Measurements from ENCODE around the gene GPRC5A. TPM values are rescaled to one million over a fixed set of nuclear protein-coding genes. Genes with fewer than 3 reads are reported as not detected.

GPRC5A gene
- total and polyA plus RNA-seq, 2 experiments from 2014 or later, result 0.16 to 0.38 TPM

DNA sequence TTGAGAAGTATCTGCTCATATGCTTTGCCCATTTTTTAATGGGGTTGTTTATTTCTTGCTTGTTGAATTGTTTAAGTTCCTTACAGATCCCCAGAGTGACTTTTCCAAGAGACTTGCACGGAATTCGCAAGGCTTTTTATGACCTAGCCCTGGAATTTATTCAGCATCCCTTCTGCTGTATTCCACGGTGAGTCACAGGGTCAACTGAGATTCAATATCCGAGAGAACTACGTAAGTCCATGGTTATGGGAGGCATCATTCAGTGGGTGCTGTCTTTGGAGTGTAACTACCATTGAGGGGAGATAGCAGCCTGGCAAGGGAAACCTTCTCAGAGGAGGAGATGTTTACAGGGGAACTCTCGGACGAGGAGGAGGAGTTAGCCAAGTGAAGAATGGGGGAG lies 20.9 kb upstream of the GPRC5A start:
- Histone ChIP-seq H4K20me1 (replicated peaks; ENCODE audit: insufficient read depth) (no peaks in the 10 kb centered on the region), H3K27me3 (ENCODE audit: insufficient read depth) (no peaks in the 10 kb centered on the region), H3K4me3 (no peak overlapping the region), H3K36me3 (ENCODE audit: insufficient read depth) (no peaks in the 10 kb centered on the region), H3K9me2 (ENCODE audit: insufficient read depth) (no peaks in the 10 kb centered on the region), H2AFZ (no peak overlapping the region), H3F3A (replicated peaks; ENCODE audit: low read depth) (no peaks in the 10 kb centered on the region; the same call in 1 of the 2 replicates), H3K27ac (ENCODE audit: low read depth) (no peak overlapping the region), H3K4me2 (no peak overlapping the region), H3K79me2 (replicated peaks; ENCODE audit: insufficient read depth) (no peaks in the 10 kb centered on the region), H3K4me1 (ENCODE audit: insufficient read depth) (peaks cover 24% of the 10 kb centered on the region)
- Mint-ChIP-seq H3K4me1 (peaks cover 40% of the 10 kb centered on the region), H3K27ac (no peak overlapping the region), H3K27me3 (ENCODE audit: insufficient read depth, low read depth, poor library complexity) (peaks cover 10% of the 10 kb centered on the region), H3K36me3 (ENCODE audit: low read depth) (peaks cover 8% of the 10 kb centered on the region; the same call in 2 of the 3 replicates), H3K4me3 (no peak overlapping the region), H3K9me3 (no peaks in the 10 kb centered on the region)
- no peak for DNase-seq (ENCODE audit: low spot score)
- TF ChIP-seq, protein P1, sequence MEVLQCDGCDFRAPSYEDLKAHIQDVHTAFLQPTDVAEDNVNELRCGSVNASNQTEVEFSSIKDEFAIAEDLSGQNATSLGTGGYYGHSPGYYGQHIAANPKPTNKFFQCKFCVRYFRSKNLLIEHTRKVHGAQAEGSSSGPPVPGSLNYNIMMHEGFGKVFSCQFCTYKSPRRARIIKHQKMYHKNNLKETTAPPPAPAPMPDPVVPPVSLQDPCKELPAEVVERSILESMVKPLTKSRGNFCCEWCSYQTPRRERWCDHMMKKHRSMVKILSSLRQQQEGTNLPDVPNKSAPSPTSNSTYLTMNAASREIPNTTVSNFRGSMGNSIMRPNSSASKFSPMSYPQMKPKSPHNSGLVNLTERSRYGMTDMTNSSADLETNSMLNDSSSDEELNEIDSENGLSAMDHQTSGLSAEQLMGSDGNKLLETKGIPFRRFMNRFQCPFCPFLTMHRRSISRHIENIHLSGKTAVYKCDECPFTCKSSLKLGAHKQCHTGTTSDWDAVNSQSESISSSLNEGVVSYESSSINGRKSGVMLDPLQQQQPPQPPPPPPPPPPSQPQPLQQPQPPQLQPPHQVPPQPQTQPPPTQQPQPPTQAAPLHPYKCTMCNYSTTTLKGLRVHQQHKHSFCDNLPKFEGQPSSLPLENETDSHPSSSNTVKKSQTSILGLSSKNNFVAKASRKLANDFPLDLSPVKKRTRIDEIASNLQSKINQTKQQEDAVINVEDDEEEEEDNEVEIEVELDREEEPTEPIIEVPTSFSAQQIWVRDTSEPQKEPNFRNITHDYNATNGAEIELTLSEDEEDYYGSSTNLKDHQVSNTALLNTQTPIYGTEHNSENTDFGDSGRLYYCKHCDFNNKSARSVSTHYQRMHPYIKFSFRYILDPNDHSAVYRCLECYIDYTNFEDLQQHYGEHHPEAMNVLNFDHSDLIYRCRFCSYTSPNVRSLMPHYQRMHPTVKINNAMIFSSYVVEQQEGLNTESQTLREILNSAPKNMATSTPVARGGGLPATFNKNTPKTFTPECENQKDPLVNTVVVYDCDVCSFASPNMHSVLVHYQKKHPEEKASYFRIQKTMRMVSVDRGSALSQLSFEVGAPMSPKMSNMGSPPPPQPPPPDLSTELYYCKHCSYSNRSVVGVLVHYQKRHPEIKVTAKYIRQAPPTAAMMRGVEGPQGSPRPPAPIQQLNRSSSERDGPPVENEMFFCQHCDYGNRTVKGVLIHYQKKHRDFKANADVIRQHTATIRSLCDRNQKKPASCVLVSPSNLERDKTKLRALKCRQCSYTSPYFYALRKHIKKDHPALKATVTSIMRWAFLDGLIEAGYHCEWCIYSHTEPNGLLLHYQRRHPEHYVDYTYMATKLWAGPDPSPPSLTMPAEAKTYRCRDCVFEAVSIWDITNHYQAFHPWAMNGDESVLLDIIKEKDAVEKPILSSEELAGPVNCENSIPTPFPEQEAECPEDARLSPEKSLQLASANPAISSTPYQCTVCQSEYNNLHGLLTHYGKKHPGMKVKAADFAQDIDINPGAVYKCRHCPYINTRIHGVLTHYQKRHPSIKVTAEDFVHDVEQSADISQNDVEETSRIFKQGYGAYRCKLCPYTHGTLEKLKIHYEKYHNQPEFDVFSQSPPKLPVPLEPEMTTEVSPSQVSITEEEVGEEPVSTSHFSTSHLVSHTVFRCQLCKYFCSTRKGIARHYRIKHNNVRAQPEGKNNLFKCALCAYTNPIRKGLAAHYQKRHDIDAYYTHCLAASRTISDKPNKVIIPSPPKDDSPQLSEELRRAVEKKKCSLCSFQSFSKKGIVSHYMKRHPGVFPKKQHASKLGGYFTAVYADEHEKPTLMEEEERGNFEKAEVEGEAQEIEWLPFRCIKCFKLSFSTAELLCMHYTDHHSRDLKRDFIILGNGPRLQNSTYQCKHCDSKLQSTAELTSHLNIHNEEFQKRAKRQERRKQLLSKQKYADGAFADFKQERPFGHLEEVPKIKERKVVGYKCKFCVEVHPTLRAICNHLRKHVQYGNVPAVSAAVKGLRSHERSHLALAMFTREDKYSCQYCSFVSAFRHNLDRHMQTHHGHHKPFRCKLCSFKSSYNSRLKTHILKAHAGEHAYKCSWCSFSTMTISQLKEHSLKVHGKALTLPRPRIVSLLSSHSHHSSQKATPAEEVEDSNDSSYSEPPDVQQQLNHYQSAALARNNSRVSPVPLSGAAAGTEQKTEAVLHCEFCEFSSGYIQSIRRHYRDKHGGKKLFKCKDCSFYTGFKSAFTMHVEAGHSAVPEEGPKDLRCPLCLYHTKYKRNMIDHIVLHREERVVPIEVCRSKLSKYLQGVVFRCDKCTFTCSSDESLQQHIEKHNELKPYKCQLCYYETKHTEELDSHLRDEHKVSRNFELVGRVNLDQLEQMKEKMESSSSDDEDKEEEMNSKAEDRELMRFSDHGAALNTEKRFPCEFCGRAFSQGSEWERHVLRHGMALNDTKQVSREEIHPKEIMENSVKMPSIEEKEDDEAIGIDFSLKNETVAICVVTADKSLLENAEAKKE (CRISPR knock-in tag; IDR thresholded peaks at IDR 0.05), result no peak
- TF ChIP-seq ZNF114 (CRISPR knock-in tag; IDR thresholded peaks at IDR 0.05) (no peak), CREB1 (CRISPR knock-in tag; IDR thresholded peaks at IDR 0.05; ENCODE audit: low read depth) (no peak), STAT1 (IDR thresholded peaks at IDR 0.05; ENCODE audit: unreplicated experiment) (no peak), NANOG (IDR thresholded peaks at IDR 0.05; ENCODE audit: borderline replicate concordance) (no peak), POLR2AphosphoS5 (IDR thresholded peaks at IDR 0.05; ENCODE audit: low read depth) (no peak), EZH2 (IDR thresholded peaks at IDR 0.05; ENCODE audit: low read depth, unreplicated experiment) (no peak)
- TF ChIP-seq, protein P2, sequence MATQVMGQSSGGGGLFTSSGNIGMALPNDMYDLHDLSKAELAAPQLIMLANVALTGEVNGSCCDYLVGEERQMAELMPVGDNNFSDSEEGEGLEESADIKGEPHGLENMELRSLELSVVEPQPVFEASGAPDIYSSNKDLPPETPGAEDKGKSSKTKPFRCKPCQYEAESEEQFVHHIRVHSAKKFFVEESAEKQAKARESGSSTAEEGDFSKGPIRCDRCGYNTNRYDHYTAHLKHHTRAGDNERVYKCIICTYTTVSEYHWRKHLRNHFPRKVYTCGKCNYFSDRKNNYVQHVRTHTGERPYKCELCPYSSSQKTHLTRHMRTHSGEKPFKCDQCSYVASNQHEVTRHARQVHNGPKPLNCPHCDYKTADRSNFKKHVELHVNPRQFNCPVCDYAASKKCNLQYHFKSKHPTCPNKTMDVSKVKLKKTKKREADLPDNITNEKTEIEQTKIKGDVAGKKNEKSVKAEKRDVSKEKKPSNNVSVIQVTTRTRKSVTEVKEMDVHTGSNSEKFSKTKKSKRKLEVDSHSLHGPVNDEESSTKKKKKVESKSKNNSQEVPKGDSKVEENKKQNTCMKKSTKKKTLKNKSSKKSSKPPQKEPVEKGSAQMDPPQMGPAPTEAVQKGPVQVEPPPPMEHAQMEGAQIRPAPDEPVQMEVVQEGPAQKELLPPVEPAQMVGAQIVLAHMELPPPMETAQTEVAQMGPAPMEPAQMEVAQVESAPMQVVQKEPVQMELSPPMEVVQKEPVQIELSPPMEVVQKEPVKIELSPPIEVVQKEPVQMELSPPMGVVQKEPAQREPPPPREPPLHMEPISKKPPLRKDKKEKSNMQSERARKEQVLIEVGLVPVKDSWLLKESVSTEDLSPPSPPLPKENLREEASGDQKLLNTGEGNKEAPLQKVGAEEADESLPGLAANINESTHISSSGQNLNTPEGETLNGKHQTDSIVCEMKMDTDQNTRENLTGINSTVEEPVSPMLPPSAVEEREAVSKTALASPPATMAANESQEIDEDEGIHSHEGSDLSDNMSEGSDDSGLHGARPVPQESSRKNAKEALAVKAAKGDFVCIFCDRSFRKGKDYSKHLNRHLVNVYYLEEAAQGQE (IDR thresholded peaks at IDR 0.05; ENCODE audit: unreplicated experiment), result no peak
- ATAC-seq, result no peak

Data from GM23338 (cell line).